Neural cell (in vitro differentiated cells): ENCODE results near the gene HOXB7. TPM values are rescaled to one million over a fixed set of nuclear protein-coding genes. Genes with fewer than 3 reads are reported as not detected.

ENCODE experiments used
- H2AFZ ChIP-seq: fragments of 200-600, 300-800 bp; sonication (generic), shearing (Covaris generic); 2 replicates; pipeline ENCODE4 v1.6.0; 2014; ENCODE audit warnings: low read depth, mild to moderate bottlenecking, antibody characterized with exemption, low read length, moderate library complexity
- H3F3A ChIP-seq: fragments of 200-600 bp; shearing (Covaris generic); 2 replicates; pipeline ENCODE4 v1.6.1; 2016; ENCODE audit warnings: mild to moderate bottlenecking, moderate library complexity, mixed read lengths, antibody characterized with exemption, low read length; ENCODE audit not compliant: insufficient read depth, poor library complexity, severe bottlenecking
- H3K27ac ChIP-seq: fragments of 200-600, 300-800 bp; sonication (generic), shearing (Covaris generic); 2 replicates; pipeline ENCODE4 v1.5.1; 2014; ENCODE audit warnings: mild to moderate bottlenecking, low read length, moderate library complexity
- H3K27me3 ChIP-seq: fragments of 300-800, 200-600 bp; sonication (generic), shearing (Covaris generic); 2 replicates; pipeline ENCODE4 v1.6.0; 2014; ENCODE audit warnings: mild to moderate bottlenecking, low read depth, low read length, moderate library complexity; ENCODE audit not compliant: insufficient read depth
- H3K36me3 ChIP-seq: fragments of 300-800, 200-600 bp; sonication (generic), shearing (Covaris generic); 2 replicates; pipeline ENCODE4 v1.5.1; 2014; ENCODE audit warnings: mild to moderate bottlenecking, antibody characterized with exemption, low read length, moderate library complexity; ENCODE audit not compliant: insufficient read depth
- H3K4me2 ChIP-seq: fragments of 300-800, 200-600 bp; sonication (generic), shearing (Covaris generic); 2 replicates; pipeline ENCODE4 v1.6.0; 2014; ENCODE audit warnings: mild to moderate bottlenecking, low read length
- H3K4me3 ChIP-seq: fragments of 300-800, 200-600 bp; sonication (generic), shearing (Covaris generic); 2 replicates; pipeline ENCODE4 v1.5.1; 2014; ENCODE audit warnings: mild to moderate bottlenecking, low read length, moderate library complexity
- H3K79me2 ChIP-seq: fragments of 200-600 bp; shearing (Covaris generic); replicated peaks from 2 replicates; pipeline ENCODE4 v1.6.0; 2014; ENCODE audit warnings: mild to moderate bottlenecking, low read length, moderate library complexity; ENCODE audit not compliant: insufficient read depth
- H3K9ac ChIP-seq: fragments of 300-800, 200-600 bp; sonication (generic), shearing (Covaris generic); 2 replicates; pipeline ENCODE4 v1.6.1; 2016; ENCODE audit warnings: mild to moderate bottlenecking, low read length, mixed read lengths
- H3K9me2 ChIP-seq: fragments of 200-600 bp; shearing (Covaris generic); 2 replicates; pipeline ENCODE4 v1.6.1; 2016; ENCODE audit warnings: mild to moderate bottlenecking, low read length, mixed read lengths; ENCODE audit not compliant: insufficient read depth
- H3K9me3 ChIP-seq: fragments of 200-600, 300-800 bp; sonication (generic), shearing (Covaris generic); 2 replicates; pipeline ENCODE4 v1.6.1; 2016; ENCODE audit warnings: mild to moderate bottlenecking, mixed run types, low read length, moderate library complexity, mixed read lengths
- H4K20me1 ChIP-seq: fragments of 200-600 bp; shearing (Covaris generic); 2 replicates; pipeline ENCODE4 v1.6.1; 2016; ENCODE audit warnings: mild to moderate bottlenecking, mixed run types; ENCODE audit not compliant: insufficient read depth
- EZH2 ChIP-seq: fragments of 200-600, 300-800 bp; shearing (Covaris generic), sonication (generic); IDR thresholded peaks from 2 replicates; pipeline ENCODE4 v1.6.1; 2014; ENCODE audit warnings: antibody characterized with exemption, low read length, borderline replicate concordance, mild to moderate bottlenecking; ENCODE audit not compliant: insufficient read depth, poor library complexity, severe bottlenecking
- MXI1 ChIP-seq: fragments of 450-650 bp; conservative IDR thresholded peaks from 2 replicates; pipeline ENCODE4 v1.6.1; 2014; ENCODE audit warnings: antibody characterized with exemption, mild to moderate bottlenecking; ENCODE audit not compliant: poor library complexity, severe bottlenecking
- POLR2AphosphoS5 ChIP-seq: IDR thresholded peaks from 2 replicates; pipeline ENCODE4 v1.6.1; 2012
- RAD21 ChIP-seq: fragments of 450-650 bp; conservative IDR thresholded peaks from 2 replicates; pipeline ENCODE4 v1.6.1; 2014; ENCODE audit warnings: antibody characterized with exemption, mild to moderate bottlenecking, moderate library complexity
- REST ChIP-seq: IDR thresholded peaks from 2 replicates; pipeline ENCODE4 v1.6.1; 2012; ENCODE audit warnings: borderline replicate concordance
- SMC3 ChIP-seq: fragments of 450-650 bp; conservative IDR thresholded peaks from 2 replicates; pipeline ENCODE4 v1.6.1; 2014; ENCODE audit warnings: antibody characterized with exemption, mild to moderate bottlenecking, moderate library complexity; ENCODE audit not compliant: poor library complexity
- TAF1 ChIP-seq: IDR thresholded peaks from 2 replicates; pipeline ENCODE4 v1.6.1; 2012; ENCODE audit warnings: low read depth
- polyA plus RNA-seq: library from polyadenylated mRNA; depleted of rRNA; stranded (reverse); fragments of >200 nt; gene quantifications from 2 replicates; pipeline ENCODE4 v1.2.3, GENCODE V29; 2014
- small RNA-seq, 3 experiments: library from RNA; depleted of rRNA; stranded (forward); fragments of <200 nt; gene quantifications; one replicate each; pipeline ENCODE3, GENCODE V24; 2012
- TF ChIP-seq, protein P1 (sequence below): fragments of 450-650 bp; IDR thresholded peaks from 2 replicates; pipeline ENCODE4 v1.5.1; 2014; ENCODE audit warnings: antibody characterized with exemption, mild to moderate bottlenecking, moderate library complexity; ENCODE audit not compliant: poor library complexity, severe bottlenecking

The HOXB7 gene
- polyA plus RNA-seq, 1 donor from 2014 or later, result not detected

GRCh38 chr17:48558831-48559121 lies 52.0 kb downstream of the HOXB7 start:
- Histone ChIP-seq H4K20me1 (no peaks in the 10 kb centered on the region), H2AFZ (no peak overlapping the region), H3K36me3 (no peaks in the 10 kb centered on the region), H3K9me3 (no peaks in the 10 kb centered on the region), H3K9me2 (no peaks in the 10 kb centered on the region), H3K9ac (no peak overlapping the region), H3K27me3 (peaks cover 99% of the 10 kb centered on the region), H3K79me2 (no peaks in the 10 kb centered on the region), H3K4me3 (no peak overlapping the region), H3K4me2 (no peak overlapping the region), H3K27ac (no peak overlapping the region), H3F3A (no peaks in the 10 kb centered on the region)
- TF ChIP-seq RAD21 (no peak), MXI1 (no peak), EZH2 (no peak), TAF1 (no peak), POLR2AphosphoS5 (no peak), SMC3 (no peak), REST (no peak)
- TF ChIP-seq, protein P1, sequence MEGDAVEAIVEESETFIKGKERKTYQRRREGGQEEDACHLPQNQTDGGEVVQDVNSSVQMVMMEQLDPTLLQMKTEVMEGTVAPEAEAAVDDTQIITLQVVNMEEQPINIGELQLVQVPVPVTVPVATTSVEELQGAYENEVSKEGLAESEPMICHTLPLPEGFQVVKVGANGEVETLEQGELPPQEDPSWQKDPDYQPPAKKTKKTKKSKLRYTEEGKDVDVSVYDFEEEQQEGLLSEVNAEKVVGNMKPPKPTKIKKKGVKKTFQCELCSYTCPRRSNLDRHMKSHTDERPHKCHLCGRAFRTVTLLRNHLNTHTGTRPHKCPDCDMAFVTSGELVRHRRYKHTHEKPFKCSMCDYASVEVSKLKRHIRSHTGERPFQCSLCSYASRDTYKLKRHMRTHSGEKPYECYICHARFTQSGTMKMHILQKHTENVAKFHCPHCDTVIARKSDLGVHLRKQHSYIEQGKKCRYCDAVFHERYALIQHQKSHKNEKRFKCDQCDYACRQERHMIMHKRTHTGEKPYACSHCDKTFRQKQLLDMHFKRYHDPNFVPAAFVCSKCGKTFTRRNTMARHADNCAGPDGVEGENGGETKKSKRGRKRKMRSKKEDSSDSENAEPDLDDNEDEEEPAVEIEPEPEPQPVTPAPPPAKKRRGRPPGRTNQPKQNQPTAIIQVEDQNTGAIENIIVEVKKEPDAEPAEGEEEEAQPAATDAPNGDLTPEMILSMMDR, result no peak

GRCh38 chr17:48558057-48558830 lies 52.6 kb downstream of the HOXB7 start:
- Histone ChIP-seq H2AFZ (no peak overlapping the region), H3F3A (no peaks in the 10 kb centered on the region), H3K79me2 (no peaks in the 10 kb centered on the region), H3K36me3 (no peaks in the 10 kb centered on the region), H3K4me2 (no peak overlapping the region), H3K9ac (no peak overlapping the region), H3K9me2 (no peaks in the 10 kb centered on the region), H3K27ac (no peak overlapping the region), H3K27me3 (peaks cover 99% of the 10 kb centered on the region), H4K20me1 (no peaks in the 10 kb centered on the region), H3K9me3 (no peaks in the 10 kb centered on the region), H3K4me3 (no peak overlapping the region)
- no peak for TF ChIP-seq MXI1
- TF ChIP-seq RAD21, result no peak
- TF ChIP-seq, protein P1, result no peak

Small RNA genes within 50 kb of the gene (small RNA-seq; reads per million reads assigned to genes)
- gene MIR196A1, result 0 reads per million in 3 experiments

Other genes with a start within 250 kb of the HOXB7 start
- 0.63 TPM in 1 of 2 replicates, not detected in the other for gene SKAP1, start 180.8 kb downstream of the HOXB7 start, polyA plus RNA-seq
- not detected in 2 replicates for gene HOXB1, start 80.0 kb downstream of the HOXB7 start, polyA plus RNA-seq
- not detected in 2 replicates for gene HOXB2, start 65.9 kb downstream of the HOXB7 start, polyA plus RNA-seq
- not detected in 2 replicates for gene HOXB4, start 32.7 kb downstream of the HOXB7 start, polyA plus RNA-seq
- gene HOXB3, start 20.8 kb downstream of the HOXB7 start, polyA plus RNA-seq, result not detected in 2 replicates
- gene HOXB5, start 17.2 kb downstream of the HOXB7 start, polyA plus RNA-seq, result not detected in 2 replicates
- gene HOXB6, start 6.0 kb downstream of the HOXB7 start, polyA plus RNA-seq, result not detected in 2 replicates
- not detected in 2 replicates for gene HOXB8, start 4.3 kb upstream of the HOXB7 start, polyA plus RNA-seq
- not detected in 2 replicates for gene HOXB9, start 15.3 kb upstream of the HOXB7 start, polyA plus RNA-seq
- not detected in 2 replicates for gene PRAC1, start 111.5 kb upstream of the HOXB7 start, polyA plus RNA-seq
- not detected in 2 replicates for gene PRAC2, start 112.2 kb upstream of the HOXB7 start, polyA plus RNA-seq
- not detected in 2 replicates for gene HOXB13, start 117.7 kb upstream of the HOXB7 start, polyA plus RNA-seq
- not detected in 2 replicates for gene TTLL6, start 206.2 kb upstream of the HOXB7 start, polyA plus RNA-seq
- 4.5 and 16.1 TPM in 2 replicates for gene CALCOCO2, start 220.0 kb upstream of the HOXB7 start, polyA plus RNA-seq